HepG2 (cell line): ENCODE measurements around the gene SHISA5. TPM values are rescaled to one million over a fixed set of nuclear protein-coding genes. Genes with fewer than 3 reads are reported as not detected.

Experiments
- ARNT2 ChIP-seq: sonication (generic); formaldehyde crosslinking; IDR thresholded peaks from 2 replicates; pipeline ENCODE4 v1.8.0; 2022; ENCODE audit warnings: mild to moderate bottlenecking, low read depth, missing genetic modification reagents, moderate library complexity
- CBX1 ChIP-seq: IDR thresholded peaks from one replicate; pipeline ENCODE4 v1.6.1; 2016; ENCODE audit warnings: antibody characterized with exemption, low read depth
- CEBPB ChIP-seq: IDR thresholded peaks from 2 replicates; pipeline ENCODE4 v1.6.1; 2011; ENCODE audit warnings: low read depth, low read length, improper control_type of control experiment, borderline replicate concordance
- FOXA3 ChIP-seq: IDR thresholded peaks from 2 replicates; pipeline ENCODE4 v1.6.1; 2016; ENCODE audit warnings: missing genetic modification reagents, missing compliant biosample characterization
- FOXJ3 ChIP-seq: sonication (generic); formaldehyde crosslinking; IDR thresholded peaks from 2 replicates; pipeline ENCODE4 v1.4.0; 2020; ENCODE audit warnings: missing genetic modification reagents, mild to moderate bottlenecking, borderline replicate concordance
- FOXO4 ChIP-seq: sonication (generic); formaldehyde crosslinking; conservative IDR thresholded peaks from 2 replicates; pipeline ENCODE4 v1.8.1; 2023; ENCODE audit warnings: missing genetic modification reagents
- GATAD2A ChIP-seq: IDR thresholded peaks from 2 replicates; pipeline ENCODE4 v1.6.1; 2016
- HDAC2 ChIP-seq: sonication (generic); formaldehyde crosslinking; IDR thresholded peaks from 2 replicates; pipeline ENCODE4 v1.4.0; 2020; ENCODE audit warnings: missing genetic modification reagents
- ISX ChIP-seq: sonication (generic); formaldehyde crosslinking; conservative IDR thresholded peaks from 2 replicates; pipeline ENCODE4 v1.5.0; 2020; ENCODE audit warnings: missing genetic modification reagents
- KDM1A ChIP-seq: IDR thresholded peaks from 2 replicates; pipeline ENCODE4 v1.6.1; 2016; ENCODE audit warnings: missing compliant biosample characterization
- KMT2B ChIP-seq: IDR thresholded peaks from 2 replicates; pipeline ENCODE4 v1.6.1; 2016; ENCODE audit warnings: missing genetic modification reagents, missing compliant biosample characterization
- MIER3 ChIP-seq: IDR thresholded peaks from 2 replicates; pipeline ENCODE4 v1.6.1; 2016; ENCODE audit warnings: missing compliant biosample characterization, borderline replicate concordance
- MTF1 ChIP-seq: sonication (generic); formaldehyde crosslinking; IDR thresholded peaks from 2 replicates; pipeline ENCODE4 v1.5.0; 2020; ENCODE audit warnings: missing genetic modification reagents
- MXI1 ChIP-seq: IDR thresholded peaks from 3 replicates; pipeline ENCODE4 v1.6.1; 2012; ENCODE audit warnings: low read depth, low read length, inconsistent platforms, borderline replicate concordance
- NR2F6 ChIP-seq, 2 experiments: IDR thresholded peaks; 2 replicates each; pipeline ENCODE4 v1.6.1; 2016; ENCODE audit warnings: antibody characterized with exemption in 1 of 2, mild to moderate bottlenecking in 1 of 2
- TP53 ChIP-seq: sonication (generic); formaldehyde crosslinking; conservative IDR thresholded peaks from 2 replicates; pipeline ENCODE4 v1.4.0; 2020; ENCODE audit warnings: missing genetic modification reagents
- ZFP41 ChIP-seq: sonication (generic); formaldehyde crosslinking; IDR thresholded peaks from 2 replicates; pipeline ENCODE4 v1.4.0; 2020; ENCODE audit warnings: mild to moderate bottlenecking, missing genetic modification reagents, borderline replicate concordance
- ZFY ChIP-seq: sonication (generic); formaldehyde crosslinking; IDR thresholded peaks from 2 replicates; pipeline ENCODE4 v1.4.0; 2020; ENCODE audit warnings: missing genetic modification reagents
- ZMYM2 ChIP-seq: sonication (generic); formaldehyde crosslinking; IDR thresholded peaks from 2 replicates; pipeline ENCODE4 v1.8.0; 2022; ENCODE audit warnings: mild to moderate bottlenecking, missing genetic modification reagents
- ZNF510 ChIP-seq: sonication (generic); formaldehyde crosslinking; IDR thresholded peaks from 2 replicates; pipeline ENCODE4 v1.4.0; 2020; ENCODE audit warnings: low read depth, mild to moderate bottlenecking, missing genetic modification reagents
- ZNF569 ChIP-seq: sonication (generic); formaldehyde crosslinking; IDR thresholded peaks from 2 replicates; pipeline ENCODE4 v1.5.0; 2020; ENCODE audit warnings: mild to moderate bottlenecking, missing genetic modification reagents, moderate library complexity, borderline replicate concordance
- ZNF639 ChIP-seq: conservative IDR thresholded peaks from 2 replicates; pipeline ENCODE4 v1.6.1; 2018; ENCODE audit warnings: missing genetic modification reagents
- ZNF652 ChIP-seq: IDR thresholded peaks from 2 replicates; pipeline ENCODE4 v1.6.1; 2016; ENCODE audit warnings: low read depth, borderline replicate concordance
- ZNF773 ChIP-seq: sonication (generic); formaldehyde crosslinking; IDR thresholded peaks from 2 replicates; pipeline ENCODE4 v1.4.0; 2020; ENCODE audit warnings: missing genetic modification reagents, borderline replicate concordance
- polyA plus RNA-seq, 8 experiments: library from polyadenylated mRNA; depleted of rRNA in 3 of 8; stranded (reverse) in 7 of 8; unstranded in 1 of 8; fragments of >200 nt; fragmentation: Illumina TruSeq in 4 of 8; extraction: Trizol in 4 of 8; gene quantifications; 2 replicates each; pipeline versions ENCODE4 v1.2.1 to v1.2.3, GENCODE V29; 2011 to 2016; ENCODE audit warnings: low read depth in 4 of 8, missing spikeins in 1 of 8, mixed read lengths in 1 of 8; ENCODE audit not compliant: insufficient read depth in 1 of 8
- total RNA-seq, 5 experiments: library from RNA; depleted of rRNA; stranded (reverse); fragments of >200 nt; fragmentation: Illumina TruSeq; extraction: Trizol; gene quantifications; 2 replicates each; pipeline ENCODE4 v1.2.3, GENCODE V29; 2016; ENCODE audit warnings: low read depth in 1 of 5
- TF ChIP-seq, protein P1 (sequence below): sonication (generic); formaldehyde crosslinking; IDR thresholded peaks from 2 replicates; pipeline ENCODE4 v1.5.0; 2020; ENCODE audit warnings: missing genetic modification reagents

The SHISA5 gene
- total and polyA plus RNA-seq, 2 of the 13 experiments (the other 11 are each of a cell fraction or from before 2014, with no cell fraction given), result 75.8 to 91.4 TPM

DNA sequence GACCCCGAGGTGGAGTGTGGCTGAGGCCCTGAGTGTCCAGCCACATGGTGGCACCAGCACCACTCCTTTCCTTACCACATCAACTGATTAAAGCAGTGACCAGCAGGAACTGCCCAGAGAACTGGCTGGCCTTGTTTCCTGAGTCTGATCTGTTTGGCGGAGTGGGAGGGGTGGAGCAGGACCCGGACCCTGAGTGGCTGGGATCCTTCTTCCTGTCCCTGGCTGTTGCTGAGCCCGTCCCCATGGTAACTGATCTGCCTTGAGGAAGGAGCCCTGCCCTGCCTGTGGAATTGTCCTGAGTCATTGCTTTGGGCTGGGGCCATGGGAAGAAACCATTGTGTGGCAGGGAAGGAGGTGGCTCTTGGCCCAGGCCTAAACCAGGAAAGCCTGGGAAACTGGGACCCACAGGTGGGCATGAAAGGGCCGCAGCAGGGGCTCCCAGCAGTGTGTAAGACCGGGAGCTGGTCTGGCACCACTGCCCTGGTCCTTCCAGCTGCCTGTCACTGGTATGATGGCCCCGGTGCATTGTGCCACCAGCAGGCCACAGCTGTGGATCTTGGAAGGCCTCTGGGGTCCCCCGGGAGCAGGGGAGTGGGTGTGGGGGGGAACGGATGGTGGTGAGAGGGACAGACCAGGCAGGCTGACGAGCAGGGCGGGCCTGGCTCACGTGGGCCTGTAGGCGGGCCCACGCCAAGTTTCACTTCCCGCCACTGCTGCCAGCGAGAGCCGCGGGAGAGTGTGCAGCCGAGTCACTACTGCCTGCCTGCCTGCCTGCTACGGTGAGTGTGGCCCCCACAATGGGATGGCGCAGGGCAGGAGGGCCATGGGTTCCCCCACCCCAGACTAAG, 38.2 kb downstream of the SHISA5 start (continued):
- TF ChIP-seq ZNF569 (CRISPR knock-in tag), result no peak
- TF ChIP-seq KMT2B (CRISPR knock-in tag), result no peak
- no peak for TF ChIP-seq ZFP41
- no peak for TF ChIP-seq CBX1
- TF ChIP-seq NR2F6 (IDR thresholded peaks at IDR 0.05), result no peak
- peak; percentile 56; the same call in 1 of the 2 replicates for TF ChIP-seq NR2F6 (CRISPR knock-in tag; IDR thresholded peaks at IDR 0.05)
- TF ChIP-seq FOXA3 (CRISPR knock-in tag), result peak; percentile 56
- TF ChIP-seq KDM1A (CRISPR knock-in tag), result 0 out of 2 replicates have a peak, but pooled peaks have one; percentile 20
- no peak for TF ChIP-seq FOXO4 (CRISPR knock-in tag)
- TF ChIP-seq ZNF773 (CRISPR knock-in tag), result no peak
- 0 out of 2 replicates have a peak, but pooled peaks have one; percentile 51 for TF ChIP-seq ZNF510
- TF ChIP-seq ZMYM2 (CRISPR knock-in tag), result no peak
- peak; percentile 76; the same call in 1 of the 2 replicates for TF ChIP-seq HDAC2 (CRISPR knock-in tag)
- TF ChIP-seq ZNF652, result no peak
- no peak for TF ChIP-seq FOXJ3 (CRISPR knock-in tag)
- TF ChIP-seq MIER3 (CRISPR knock-in tag), result no peak
- TF ChIP-seq MXI1, result peak; percentile 88; the same call in 2 of the 3 replicates
- no peak for TF ChIP-seq ZNF639
- peak; percentile 44; the same call in 1 of the 2 replicates for TF ChIP-seq GATAD2A
- no peak for TF ChIP-seq CEBPB
- TF ChIP-seq ISX (CRISPR knock-in tag), result no peak
- TF ChIP-seq MTF1 (CRISPR knock-in tag), result no peak
- TF ChIP-seq ARNT2 (CRISPR knock-in tag), result no peak
- TF ChIP-seq, protein P1, sequence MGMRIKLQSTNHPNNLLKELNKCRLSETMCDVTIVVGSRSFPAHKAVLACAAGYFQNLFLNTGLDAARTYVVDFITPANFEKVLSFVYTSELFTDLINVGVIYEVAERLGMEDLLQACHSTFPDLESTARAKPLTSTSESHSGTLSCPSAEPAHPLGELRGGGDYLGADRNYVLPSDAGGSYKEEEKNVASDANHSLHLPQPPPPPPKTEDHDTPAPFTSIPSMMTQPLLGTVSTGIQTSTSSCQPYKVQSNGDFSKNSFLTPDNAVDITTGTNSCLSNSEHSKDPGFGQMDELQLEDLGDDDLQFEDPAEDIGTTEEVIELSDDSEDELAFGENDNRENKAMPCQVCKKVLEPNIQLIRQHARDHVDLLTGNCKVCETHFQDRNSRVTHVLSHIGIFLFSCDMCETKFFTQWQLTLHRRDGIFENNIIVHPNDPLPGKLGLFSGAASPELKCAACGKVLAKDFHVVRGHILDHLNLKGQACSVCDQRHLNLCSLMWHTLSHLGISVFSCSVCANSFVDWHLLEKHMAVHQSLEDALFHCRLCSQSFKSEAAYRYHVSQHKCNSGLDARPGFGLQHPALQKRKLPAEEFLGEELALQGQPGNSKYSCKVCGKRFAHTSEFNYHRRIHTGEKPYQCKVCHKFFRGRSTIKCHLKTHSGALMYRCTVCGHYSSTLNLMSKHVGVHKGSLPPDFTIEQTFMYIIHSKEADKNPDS (CRISPR knock-in tag), result no peak
- TF ChIP-seq ZFY (CRISPR knock-in tag), result peak; percentile 57; the same call in 1 of the 2 replicates
- no peak for TF ChIP-seq TP53 (CRISPR knock-in tag)
- TF ChIP-seq, all 625 proteins: peak for 158
